ENCODE measurements around the gene OR10AD1. TPM values are rescaled to one million over a fixed set of nuclear protein-coding genes. Genes with fewer than 3 reads are reported as not detected.

The OR10AD1 gene
- total RNA-seq, 1 experiment from 2014 or later, result not detected

DNA sequence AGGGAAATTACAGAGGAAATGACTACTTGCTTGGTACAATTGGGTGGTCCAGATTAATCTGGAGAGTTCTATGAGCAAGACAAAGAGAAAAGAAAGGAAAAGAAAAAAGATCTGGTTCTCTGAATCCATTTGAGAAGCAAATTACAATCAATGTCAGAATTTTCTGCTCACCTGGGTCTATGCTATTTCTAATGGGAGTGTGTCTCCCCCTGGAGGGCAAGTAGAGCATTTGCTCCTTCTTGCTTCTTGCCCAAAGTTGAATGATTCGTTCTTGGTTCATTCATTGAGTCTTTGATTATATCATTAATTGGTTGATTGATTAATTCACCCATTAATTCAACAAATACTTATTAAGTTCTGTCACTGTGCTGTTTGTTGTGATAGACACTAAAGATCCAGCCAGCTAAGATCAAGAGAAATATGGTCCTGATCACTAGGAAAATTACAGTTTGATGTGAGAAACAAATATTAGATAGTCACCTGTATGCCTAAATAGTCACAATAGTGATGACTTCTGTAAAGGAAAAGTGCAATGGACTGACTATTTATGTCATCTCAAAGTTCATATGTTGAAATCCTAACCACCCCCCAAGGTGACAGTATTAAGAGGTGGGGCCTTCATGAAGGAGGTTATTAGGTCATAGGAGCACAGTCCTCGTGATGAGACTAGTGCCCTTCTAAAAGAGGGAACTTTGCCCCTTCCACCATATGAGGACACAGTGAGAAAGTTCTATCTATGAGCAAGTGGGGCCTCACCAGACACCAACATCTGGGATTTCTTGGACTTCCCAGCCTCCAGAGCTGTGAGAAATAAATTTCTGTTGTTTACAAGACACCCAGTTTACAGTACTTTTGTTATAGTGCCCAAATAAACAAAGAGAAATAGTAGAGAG, 37.8 kb downstream of the OR10AD1 start:
- Mint-ChIP-seq H3K27me3 (ENCODE audit: low read depth) (peaks cover 8% of the 10 kb centered on the region), H3K27ac (no peak overlapping the region), H3K4me1 (no peaks in the 10 kb centered on the region), H3K36me3 (no peaks in the 10 kb centered on the region), H3K9me3 (no peaks in the 10 kb centered on the region), H3K4me3 (no peak overlapping the region)
- POLR2A ChIA-PET, result no interaction called here
- TF ChIP-seq, protein P1, sequence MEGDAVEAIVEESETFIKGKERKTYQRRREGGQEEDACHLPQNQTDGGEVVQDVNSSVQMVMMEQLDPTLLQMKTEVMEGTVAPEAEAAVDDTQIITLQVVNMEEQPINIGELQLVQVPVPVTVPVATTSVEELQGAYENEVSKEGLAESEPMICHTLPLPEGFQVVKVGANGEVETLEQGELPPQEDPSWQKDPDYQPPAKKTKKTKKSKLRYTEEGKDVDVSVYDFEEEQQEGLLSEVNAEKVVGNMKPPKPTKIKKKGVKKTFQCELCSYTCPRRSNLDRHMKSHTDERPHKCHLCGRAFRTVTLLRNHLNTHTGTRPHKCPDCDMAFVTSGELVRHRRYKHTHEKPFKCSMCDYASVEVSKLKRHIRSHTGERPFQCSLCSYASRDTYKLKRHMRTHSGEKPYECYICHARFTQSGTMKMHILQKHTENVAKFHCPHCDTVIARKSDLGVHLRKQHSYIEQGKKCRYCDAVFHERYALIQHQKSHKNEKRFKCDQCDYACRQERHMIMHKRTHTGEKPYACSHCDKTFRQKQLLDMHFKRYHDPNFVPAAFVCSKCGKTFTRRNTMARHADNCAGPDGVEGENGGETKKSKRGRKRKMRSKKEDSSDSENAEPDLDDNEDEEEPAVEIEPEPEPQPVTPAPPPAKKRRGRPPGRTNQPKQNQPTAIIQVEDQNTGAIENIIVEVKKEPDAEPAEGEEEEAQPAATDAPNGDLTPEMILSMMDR (IDR thresholded peaks at IDR 0.05), result peak; percentile 72
- TF ChIP-seq, protein P2, sequence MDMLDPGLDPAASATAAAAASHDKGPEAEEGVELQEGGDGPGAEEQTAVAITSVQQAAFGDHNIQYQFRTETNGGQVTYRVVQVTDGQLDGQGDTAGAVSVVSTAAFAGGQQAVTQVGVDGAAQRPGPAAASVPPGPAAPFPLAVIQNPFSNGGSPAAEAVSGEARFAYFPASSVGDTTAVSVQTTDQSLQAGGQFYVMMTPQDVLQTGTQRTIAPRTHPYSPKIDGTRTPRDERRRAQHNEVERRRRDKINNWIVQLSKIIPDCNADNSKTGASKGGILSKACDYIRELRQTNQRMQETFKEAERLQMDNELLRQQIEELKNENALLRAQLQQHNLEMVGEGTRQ (CRISPR knock-in tag; IDR thresholded peaks at IDR 0.05), result no peak
- TF ChIP-seq FOXJ3 (CRISPR knock-in tag; IDR thresholded peaks at IDR 0.05; ENCODE audit: borderline replicate concordance), result no peak
- CTCF ChIA-PET, result interaction anchor here (0.6 to 2.7 kb wide), 9 partner anchors 8 to 453 kb away, joined by 3 to 11 read pairs (median 3); partner anchors contain the start of gene ASB8
- DNase-seq (ENCODE audit: low spot score) (peak; percentile 28), ATAC-seq (peak; percentile 53)

DNA sequence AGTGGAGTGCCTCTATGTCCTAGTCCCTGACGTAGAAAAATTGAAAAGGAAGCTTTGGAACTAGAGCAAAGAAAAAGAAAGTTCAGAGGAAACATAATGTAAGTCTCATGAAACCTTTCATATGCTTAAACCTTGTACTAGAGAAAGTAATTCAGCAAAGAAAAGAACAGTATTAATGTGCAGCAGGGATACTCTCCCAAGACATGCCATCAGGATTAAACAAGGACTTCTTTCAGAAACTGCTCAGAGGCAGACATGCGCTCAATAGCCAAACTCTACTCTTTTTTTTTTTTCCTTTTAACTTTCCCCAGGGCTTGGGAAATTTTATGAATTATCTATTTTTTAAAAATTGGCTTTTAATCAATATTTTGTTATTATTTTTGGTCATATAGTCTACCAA, 38.6 kb downstream of the OR10AD1 start:
- ChIA-PET CTCF (interaction anchor here (0.5 to 1.1 kb wide), 6 partner anchors 22 to 584 kb away, joined by 3 to 7 read pairs (median 3); no protein-coding TSS in a partner anchor), POLR2A (no interaction called here)
- ATAC-seq (no peak), DNase-seq (ENCODE audit: low spot score) (no peak)
- Mint-ChIP-seq H3K9me3 (no peaks in the 10 kb centered on the region), H3K27me3 (ENCODE audit: low read depth) (peaks cover 8% of the 10 kb centered on the region), H3K36me3 (no peaks in the 10 kb centered on the region), H3K27ac (no peak overlapping the region), H3K4me3 (no peak overlapping the region), H3K4me1 (no peaks in the 10 kb centered on the region)
- TF ChIP-seq, protein P3, sequence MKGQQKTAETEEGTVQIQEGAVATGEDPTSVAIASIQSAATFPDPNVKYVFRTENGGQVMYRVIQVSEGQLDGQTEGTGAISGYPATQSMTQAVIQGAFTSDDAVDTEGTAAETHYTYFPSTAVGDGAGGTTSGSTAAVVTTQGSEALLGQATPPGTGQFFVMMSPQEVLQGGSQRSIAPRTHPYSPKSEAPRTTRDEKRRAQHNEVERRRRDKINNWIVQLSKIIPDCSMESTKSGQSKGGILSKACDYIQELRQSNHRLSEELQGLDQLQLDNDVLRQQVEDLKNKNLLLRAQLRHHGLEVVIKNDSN (CRISPR knock-in tag; IDR thresholded peaks at IDR 0.05), result no peak
- TF ChIP-seq, protein P4, sequence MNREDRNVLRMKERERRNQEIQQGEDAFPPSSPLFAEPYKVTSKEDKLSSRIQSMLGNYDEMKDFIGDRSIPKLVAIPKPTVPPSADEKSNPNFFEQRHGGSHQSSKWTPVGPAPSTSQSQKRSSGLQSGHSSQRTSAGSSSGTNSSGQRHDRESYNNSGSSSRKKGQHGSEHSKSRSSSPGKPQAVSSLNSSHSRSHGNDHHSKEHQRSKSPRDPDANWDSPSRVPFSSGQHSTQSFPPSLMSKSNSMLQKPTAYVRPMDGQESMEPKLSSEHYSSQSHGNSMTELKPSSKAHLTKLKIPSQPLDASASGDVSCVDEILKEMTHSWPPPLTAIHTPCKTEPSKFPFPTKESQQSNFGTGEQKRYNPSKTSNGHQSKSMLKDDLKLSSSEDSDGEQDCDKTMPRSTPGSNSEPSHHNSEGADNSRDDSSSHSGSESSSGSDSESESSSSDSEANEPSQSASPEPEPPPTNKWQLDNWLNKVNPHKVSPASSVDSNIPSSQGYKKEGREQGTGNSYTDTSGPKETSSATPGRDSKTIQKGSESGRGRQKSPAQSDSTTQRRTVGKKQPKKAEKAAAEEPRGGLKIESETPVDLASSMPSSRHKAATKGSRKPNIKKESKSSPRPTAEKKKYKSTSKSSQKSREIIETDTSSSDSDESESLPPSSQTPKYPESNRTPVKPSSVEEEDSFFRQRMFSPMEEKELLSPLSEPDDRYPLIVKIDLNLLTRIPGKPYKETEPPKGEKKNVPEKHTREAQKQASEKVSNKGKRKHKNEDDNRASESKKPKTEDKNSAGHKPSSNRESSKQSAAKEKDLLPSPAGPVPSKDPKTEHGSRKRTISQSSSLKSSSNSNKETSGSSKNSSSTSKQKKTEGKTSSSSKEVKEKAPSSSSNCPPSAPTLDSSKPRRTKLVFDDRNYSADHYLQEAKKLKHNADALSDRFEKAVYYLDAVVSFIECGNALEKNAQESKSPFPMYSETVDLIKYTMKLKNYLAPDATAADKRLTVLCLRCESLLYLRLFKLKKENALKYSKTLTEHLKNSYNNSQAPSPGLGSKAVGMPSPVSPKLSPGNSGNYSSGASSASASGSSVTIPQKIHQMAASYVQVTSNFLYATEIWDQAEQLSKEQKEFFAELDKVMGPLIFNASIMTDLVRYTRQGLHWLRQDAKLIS (CRISPR knock-in tag; IDR thresholded peaks at IDR 0.05; ENCODE audit: borderline replicate concordance), result no peak
- TF ChIP-seq TCF7 (CRISPR knock-in tag; IDR thresholded peaks at IDR 0.05; ENCODE audit: low read depth) (no peak), NFATC4 (CRISPR knock-in tag; IDR thresholded peaks at IDR 0.05) (no peak), ZNF121 (CRISPR knock-in tag; IDR thresholded peaks at IDR 0.05) (no peak), MYBL2 (CRISPR knock-in tag; IDR thresholded peaks at IDR 0.05) (no peak)
- TF ChIP-seq, protein P5, sequence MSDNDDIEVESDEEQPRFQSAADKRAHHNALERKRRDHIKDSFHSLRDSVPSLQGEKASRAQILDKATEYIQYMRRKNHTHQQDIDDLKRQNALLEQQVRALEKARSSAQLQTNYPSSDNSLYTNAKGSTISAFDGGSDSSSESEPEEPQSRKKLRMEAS (CRISPR knock-in tag; IDR thresholded peaks at IDR 0.05), result no peak

DNA sequence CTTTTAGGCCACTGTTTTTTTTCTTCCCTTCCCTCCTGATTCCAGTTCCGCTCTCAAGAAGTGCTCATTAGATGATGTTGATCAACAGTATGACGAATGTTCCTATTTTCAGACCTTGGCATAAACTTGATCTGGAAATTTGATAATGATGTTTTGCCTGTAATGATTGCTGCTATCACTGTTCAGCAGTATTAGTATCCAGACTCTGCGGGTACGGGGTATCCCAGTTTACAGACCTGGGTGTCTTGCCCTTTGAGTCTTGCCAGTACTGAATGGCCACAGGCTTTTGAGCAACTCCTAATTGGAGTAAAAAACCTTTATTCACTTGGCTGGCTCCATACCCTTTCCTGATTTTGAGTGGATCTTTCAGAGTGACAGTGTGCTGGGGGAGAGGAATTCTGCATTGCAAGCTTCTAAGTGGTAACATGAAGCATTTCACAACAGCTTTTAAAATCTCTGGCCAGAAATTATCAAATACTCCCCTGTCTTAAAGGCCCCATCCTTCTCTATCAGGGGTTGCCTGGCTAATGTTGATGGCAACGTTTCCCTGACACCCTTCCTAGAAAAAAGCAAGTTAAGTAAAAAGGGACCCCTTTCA, 39.8 kb downstream of the OR10AD1 start:
- no peaks in the 10 kb centered on the region for H3K36me3 Mint-ChIP-seq
- H3K4me3 Mint-ChIP-seq, result no peak overlapping the region
- H3K4me1 Mint-ChIP-seq, result peaks cover under 1% of the 10 kb centered on the region; the same call in 1 of the 2 replicates
- no peaks in the 10 kb centered on the region for H3K9me3 Mint-ChIP-seq
- ATAC-seq (no peak), DNase-seq (ENCODE audit: low spot score) (no peak)
- H3K27ac Mint-ChIP-seq, result no peak overlapping the region
- ChIA-PET POLR2A (no interaction called here), CTCF (interaction anchor here (1.0 kb wide), 1 partner anchor 79 kb away, joined by 3 read pairs; no protein-coding TSS in a partner anchor)
- H3K27me3 Mint-ChIP-seq (ENCODE audit: low read depth), result peaks cover 8% of the 10 kb centered on the region
- TF ChIP-seq, protein P3 (CRISPR knock-in tag; IDR thresholded peaks at IDR 0.05), result no peak
- no peak for TF ChIP-seq ZNF138 (CRISPR knock-in tag; conservative IDR thresholded peaks at IDR 0.05)
- TF ChIP-seq, protein P6, sequence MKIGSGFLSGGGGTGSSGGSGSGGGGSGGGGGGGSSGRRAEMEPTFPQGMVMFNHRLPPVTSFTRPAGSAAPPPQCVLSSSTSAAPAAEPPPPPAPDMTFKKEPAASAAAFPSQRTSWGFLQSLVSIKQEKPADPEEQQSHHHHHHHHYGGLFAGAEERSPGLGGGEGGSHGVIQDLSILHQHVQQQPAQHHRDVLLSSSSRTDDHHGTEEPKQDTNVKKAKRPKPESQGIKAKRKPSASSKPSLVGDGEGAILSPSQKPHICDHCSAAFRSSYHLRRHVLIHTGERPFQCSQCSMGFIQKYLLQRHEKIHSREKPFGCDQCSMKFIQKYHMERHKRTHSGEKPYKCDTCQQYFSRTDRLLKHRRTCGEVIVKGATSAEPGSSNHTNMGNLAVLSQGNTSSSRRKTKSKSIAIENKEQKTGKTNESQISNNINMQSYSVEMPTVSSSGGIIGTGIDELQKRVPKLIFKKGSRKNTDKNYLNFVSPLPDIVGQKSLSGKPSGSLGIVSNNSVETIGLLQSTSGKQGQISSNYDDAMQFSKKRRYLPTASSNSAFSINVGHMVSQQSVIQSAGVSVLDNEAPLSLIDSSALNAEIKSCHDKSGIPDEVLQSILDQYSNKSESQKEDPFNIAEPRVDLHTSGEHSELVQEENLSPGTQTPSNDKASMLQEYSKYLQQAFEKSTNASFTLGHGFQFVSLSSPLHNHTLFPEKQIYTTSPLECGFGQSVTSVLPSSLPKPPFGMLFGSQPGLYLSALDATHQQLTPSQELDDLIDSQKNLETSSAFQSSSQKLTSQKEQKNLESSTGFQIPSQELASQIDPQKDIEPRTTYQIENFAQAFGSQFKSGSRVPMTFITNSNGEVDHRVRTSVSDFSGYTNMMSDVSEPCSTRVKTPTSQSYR (CRISPR knock-in tag; IDR thresholded peaks at IDR 0.05), result no peak
- no peak for TF ChIP-seq MYBL2 (CRISPR knock-in tag; IDR thresholded peaks at IDR 0.05)
- TF ChIP-seq, protein P7, sequence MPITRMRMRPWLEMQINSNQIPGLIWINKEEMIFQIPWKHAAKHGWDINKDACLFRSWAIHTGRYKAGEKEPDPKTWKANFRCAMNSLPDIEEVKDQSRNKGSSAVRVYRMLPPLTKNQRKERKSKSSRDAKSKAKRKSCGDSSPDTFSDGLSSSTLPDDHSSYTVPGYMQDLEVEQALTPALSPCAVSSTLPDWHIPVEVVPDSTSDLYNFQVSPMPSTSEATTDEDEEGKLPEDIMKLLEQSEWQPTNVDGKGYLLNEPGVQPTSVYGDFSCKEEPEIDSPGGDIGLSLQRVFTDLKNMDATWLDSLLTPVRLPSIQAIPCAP (CRISPR knock-in tag; IDR thresholded peaks at IDR 0.05), result no peak
- TF ChIP-seq NR3C1 (CRISPR knock-in tag; conservative IDR thresholded peaks at IDR 0.05; ENCODE audit: low read depth), result no peak
- TF ChIP-seq KAT7 (CRISPR knock-in tag; IDR thresholded peaks at IDR 0.05; ENCODE audit: borderline replicate concordance), result no peak
- no peak for TF ChIP-seq HMGA2 (CRISPR knock-in tag; IDR thresholded peaks at IDR 0.05)
- no peak for TF ChIP-seq RELA (CRISPR knock-in tag; IDR thresholded peaks at IDR 0.05; ENCODE audit: borderline replicate concordance)

All from WTC11 (cell line).